ENCODE measurements around the gene LRRN4CL.
"Not testable (repeated sequence)": the region's sequence is repeated elsewhere in the genome, so short reads cannot be mapped to it uniquely, and the experiment has no call there.

LRRN4CL gene

DNA sequence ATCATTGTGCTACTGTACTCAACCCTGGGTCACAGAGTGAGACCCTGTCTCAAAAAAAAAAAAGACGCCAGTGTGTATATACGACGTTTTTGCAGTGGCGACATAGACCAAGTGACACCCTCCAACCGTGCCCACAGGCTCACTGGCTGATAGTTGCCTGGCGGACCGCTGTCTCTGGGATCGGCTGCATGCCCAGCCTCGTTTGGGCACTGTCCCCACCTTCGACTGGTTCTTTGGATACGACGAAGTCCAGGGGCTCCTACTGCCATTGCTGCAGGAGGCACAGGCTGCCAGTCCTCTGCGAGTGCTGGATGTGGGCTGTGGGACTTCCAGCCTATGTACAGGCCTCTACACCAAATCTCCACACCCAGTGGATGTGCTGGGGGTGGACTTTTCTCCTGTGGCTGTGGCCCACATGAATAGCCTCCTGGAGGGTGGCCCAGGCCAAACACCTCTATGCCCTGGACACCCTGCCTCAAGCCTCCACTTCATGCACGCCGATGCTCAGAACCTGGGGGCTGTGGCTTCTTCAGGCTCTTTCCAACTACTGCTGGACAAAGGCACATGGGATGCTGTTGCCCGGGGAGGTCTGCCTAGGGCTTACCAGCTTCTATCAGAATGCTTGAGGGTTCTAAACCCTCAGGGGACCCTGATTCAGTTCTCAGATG, 22.9 kb downstream of the LRRN4CL start:
- in situ Hi-C loops (cut with HindIII; ENCODE audit: low pct_unique_long_range_greater_than_20kb, low sequenced_read_pairs): no loop called here
- peak in 1 of 2 experiments; percentile 33 for DNase-seq (ENCODE audit: low read depth in 1 of 2, low spot score in 1 of 2)
- TF ChIP-seq JUND (IDR thresholded peaks at IDR 0.05; ENCODE audit: low read depth): no peak

DNA sequence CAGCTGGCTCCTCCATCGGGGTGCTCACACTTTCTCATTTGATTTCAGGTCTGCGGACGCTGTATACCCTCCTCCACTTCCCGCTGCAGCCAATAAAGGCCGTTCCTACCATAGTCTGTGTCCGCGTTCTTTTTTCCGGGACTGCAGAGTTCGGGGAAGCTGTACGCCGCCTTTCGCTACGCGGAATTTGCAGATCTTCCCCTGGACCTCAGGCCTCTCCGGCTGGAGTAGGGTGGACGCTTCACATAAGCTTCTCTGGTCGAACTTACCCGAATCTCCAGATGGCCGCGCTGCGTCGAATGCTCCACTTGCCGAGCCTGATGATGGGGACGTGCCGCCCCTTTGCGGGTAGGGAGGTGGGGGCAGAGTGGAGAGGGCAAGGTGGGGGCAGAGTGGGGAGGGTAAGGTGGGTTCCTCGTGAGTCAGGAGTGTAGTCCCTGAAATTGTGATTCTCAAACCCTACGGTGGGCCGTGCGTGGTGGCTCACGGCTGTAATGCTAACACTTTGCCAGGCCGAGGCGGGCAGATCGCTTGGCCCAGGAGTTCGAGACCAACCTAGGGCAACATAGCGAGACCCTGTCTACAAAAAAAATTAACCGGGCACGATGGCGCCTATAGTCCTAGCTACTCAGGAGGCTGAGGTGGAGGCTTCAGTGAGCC, 23.6 kb downstream of the LRRN4CL start:
- no peak for TF ChIP-seq JUND (IDR thresholded peaks at IDR 0.05; ENCODE audit: low read depth)
- in situ Hi-C loops (cut with HindIII; ENCODE audit: low pct_unique_long_range_greater_than_20kb, low sequenced_read_pairs): no loop called here
- DNase-seq (ENCODE audit: low read depth in 1 of 2, low spot score in 1 of 2): peak; percentile 44 to 71

DNA sequence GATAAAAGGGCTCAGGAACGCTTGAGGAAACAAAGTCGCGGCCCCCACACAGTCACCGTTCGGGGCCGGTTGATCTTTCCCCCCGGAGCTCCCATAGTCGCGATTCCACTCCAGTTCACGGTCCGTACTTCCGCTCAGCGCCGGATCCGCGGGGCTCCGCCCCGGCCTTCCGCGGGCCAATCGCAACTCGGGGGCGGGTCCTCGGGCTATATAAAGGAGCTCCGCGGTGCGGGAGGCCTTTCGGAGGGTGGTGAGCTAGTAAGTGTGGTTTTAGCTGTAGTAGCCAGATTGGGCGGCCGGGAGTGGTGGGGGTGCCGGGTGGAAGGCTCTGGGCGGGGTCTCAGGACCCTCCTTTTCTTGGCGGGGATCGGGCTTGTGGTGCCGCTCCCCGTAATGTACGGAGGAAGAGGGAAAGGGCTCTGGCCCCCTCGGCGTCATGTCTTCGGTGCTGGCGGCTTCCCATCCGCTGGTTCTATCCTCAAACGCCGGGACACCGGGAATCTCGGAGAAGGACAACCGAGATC, 24.2 kb downstream of the LRRN4CL start, which contains the start of the genes C11orf98 and CSKMT:
Gene C11orf98, minus strand, starts transcription at position 136 of the 524 bp plus-strand sequence. Its CDS starts 41 bp downstream, at position 95.
Gene CSKMT, plus strand, starts transcription at position 238 of the 524 bp plus-strand sequence. CDS start 568 bp downstream, outside the sequence.
- in situ Hi-C loops (cut with HindIII; ENCODE audit: low pct_unique_long_range_greater_than_20kb, low sequenced_read_pairs): no loop called here
- TF ChIP-seq JUND (IDR thresholded peaks at IDR 0.05; ENCODE audit: low read depth): peak; percentile 66; the same call in 1 of the 2 replicates
- peak; percentile 93 to 97 for DNase-seq (ENCODE audit: low read depth in 1 of 2, low spot score in 1 of 2)

DNA sequence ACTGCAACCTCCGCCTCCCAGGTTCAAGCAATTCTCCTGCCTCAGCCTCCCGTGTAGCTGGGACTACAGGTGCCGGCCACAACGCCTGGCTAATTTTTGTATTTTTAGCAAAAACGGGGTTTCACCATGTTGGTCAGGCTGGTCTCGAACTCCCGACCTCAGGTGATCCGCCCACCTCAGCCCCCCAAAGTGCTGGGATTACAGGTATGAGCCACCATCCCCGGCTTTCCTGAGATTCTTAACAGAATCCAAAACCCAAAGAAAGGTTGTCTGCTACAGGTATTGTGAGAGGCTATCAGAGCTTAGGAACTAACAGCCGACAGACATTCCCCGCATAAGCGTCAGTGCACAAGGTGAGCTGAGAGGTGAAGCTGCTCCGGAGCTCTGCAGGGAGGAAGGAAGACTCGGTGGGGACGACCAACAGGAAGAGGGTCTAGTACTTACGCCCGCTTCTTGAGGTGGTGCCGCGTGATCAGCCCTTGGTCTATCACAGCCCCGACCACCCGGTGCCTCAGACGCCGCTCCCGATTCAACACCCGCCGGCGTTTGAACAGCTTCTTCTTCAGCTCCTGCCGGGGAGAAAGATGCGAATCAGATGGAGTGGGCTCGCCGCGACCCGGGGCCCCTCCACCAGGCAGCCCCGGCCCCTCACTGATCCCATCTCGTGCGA, 24.8 kb downstream of the LRRN4CL start:
- no peak for TF ChIP-seq JUND (IDR thresholded peaks at IDR 0.05; ENCODE audit: low read depth)
- peak; percentile 69 to 86 for DNase-seq (ENCODE audit: low read depth in 1 of 2, low spot score in 1 of 2)
- in situ Hi-C loops (cut with HindIII; ENCODE audit: low pct_unique_long_range_greater_than_20kb, low sequenced_read_pairs): no loop called here

DNA sequence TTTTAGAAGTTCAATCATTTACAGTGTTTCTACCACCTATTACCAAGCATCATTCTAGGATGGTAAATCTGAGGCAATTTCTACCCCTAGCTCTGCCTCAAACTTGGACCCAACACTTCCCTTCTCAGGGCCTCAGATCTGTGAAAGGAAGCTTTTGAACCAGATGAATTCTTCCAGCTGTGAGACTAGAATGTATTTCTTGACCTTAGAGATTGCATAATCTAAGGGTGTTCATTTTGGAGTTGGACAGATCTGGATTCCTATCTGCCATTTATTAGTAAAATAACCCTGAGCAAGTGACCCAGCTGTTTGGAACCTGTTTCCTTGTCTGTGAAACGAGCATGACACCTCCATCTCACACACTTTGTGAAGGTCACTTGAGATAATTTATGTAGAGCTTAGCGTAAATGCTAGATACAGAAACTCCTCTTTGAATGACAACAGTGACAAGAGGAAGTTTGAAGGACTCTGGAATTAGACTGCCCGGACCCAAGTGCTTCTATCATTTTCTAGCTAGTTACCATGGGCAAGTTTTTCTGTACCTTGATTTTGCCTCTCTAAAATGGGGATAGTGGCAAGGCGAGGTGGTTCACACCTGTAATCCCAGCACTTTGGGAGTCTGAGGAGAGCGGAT, 32.4 kb downstream of the LRRN4CL start:
- in situ Hi-C loops (cut with HindIII; ENCODE audit: low pct_unique_long_range_greater_than_20kb, low sequenced_read_pairs): no loop called here
- DNase-seq (ENCODE audit: low read depth in 1 of 2, low spot score in 1 of 2): no peak
- no peak for TF ChIP-seq JUND (IDR thresholded peaks at IDR 0.05; ENCODE audit: low read depth)

DNA sequence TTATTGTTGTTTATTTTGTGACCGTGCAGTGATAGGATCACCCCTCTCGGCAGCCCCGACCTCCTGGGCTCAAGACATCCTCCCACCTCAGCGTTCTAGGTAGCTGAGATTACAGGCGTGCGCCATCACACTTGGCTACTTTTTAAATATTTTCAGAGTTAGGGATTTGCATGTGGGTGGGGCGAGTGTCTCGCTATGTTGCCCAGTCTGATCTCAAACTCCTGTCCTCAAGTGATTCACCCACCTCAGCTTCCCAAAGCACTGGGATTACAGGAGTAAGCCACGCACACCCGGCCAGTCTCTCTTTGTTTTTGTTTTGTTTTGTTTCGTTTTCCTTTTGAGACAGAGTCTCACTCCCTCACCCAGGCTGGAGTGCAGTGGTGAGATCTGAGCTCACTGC, 35.0 kb downstream of the LRRN4CL start:
- no peak for DNase-seq (ENCODE audit: low read depth in 1 of 2, low spot score in 1 of 2)
- no peak for TF ChIP-seq JUND (IDR thresholded peaks at IDR 0.05; ENCODE audit: low read depth)
- in situ Hi-C loops (cut with HindIII; ENCODE audit: low pct_unique_long_range_greater_than_20kb, low sequenced_read_pairs): no loop called here

DNA sequence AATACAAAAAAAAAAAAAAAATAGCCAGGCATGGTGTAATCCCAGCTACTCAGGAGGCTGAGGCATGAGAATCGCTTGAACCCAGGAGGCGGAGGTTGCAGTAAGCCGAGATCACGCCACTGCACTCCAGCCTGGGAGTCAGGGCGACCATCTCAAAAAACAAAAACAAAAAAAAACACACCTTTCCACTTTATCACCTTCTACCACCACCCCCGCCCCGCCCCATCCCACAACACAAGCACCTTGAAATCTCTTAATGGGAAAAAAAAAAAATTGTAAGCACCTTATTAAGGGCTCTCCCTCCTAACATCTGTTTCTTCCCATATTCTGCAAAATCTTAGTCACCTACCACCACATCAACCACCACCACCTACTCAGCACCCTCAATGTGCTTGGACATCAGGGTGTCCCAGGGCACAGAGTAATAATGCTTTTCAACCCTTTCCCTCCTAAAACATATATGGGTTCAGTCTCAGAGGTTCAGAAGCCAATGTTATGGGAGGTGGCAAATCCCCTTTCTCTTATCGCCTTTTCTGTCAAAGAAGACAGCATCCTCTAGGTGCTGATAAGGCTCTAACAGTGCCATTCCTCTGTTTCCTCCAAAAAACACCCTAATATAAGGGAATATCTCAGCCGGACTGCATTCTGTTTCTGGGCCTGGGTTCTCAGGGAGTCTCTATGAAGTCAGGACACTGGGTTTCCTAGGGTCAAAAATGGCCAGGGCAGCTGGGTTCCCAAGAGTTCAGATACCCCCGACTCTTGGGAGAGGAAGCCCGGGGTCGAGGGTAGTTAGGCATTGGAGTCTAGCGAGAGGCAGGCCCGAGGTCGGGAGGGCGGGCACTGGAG, 36.9 kb downstream of the LRRN4CL start:
- TF ChIP-seq JUND (IDR thresholded peaks at IDR 0.05; ENCODE audit: low read depth): no peak

DNA sequence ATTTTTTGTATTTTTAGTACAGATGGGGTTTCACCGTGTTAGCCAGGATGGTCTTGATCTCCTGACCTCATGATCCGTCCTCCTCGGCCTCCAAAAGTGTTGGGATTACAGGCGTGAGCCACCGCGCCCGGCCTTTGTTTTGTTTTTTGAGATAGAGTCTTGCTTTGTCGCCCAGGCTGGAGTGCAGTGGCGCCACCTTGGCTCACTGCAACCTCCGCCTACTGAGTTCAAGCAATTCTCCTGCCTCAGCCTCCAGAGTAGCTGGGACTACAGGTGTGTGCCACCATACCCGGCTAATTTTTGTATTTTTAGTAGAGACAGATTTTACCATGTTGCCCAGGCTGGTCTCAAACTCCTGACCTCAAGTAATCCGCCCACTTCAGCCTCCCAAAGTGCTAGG, 39.0 kb downstream of the LRRN4CL start:
- in situ Hi-C loops (cut with HindIII; ENCODE audit: low pct_unique_long_range_greater_than_20kb, low sequenced_read_pairs); DNase-seq (ENCODE audit: low read depth in 1 of 2, low spot score in 1 of 2): not testable (repeated sequence)

More for the DNA sequence above, 36.9 kb downstream of the LRRN4CL start:
- in situ Hi-C loops (cut with HindIII; ENCODE audit: low pct_unique_long_range_greater_than_20kb, low sequenced_read_pairs): no loop called here
- no peak for DNase-seq (ENCODE audit: low read depth in 1 of 2, low spot score in 1 of 2)

DNA sequence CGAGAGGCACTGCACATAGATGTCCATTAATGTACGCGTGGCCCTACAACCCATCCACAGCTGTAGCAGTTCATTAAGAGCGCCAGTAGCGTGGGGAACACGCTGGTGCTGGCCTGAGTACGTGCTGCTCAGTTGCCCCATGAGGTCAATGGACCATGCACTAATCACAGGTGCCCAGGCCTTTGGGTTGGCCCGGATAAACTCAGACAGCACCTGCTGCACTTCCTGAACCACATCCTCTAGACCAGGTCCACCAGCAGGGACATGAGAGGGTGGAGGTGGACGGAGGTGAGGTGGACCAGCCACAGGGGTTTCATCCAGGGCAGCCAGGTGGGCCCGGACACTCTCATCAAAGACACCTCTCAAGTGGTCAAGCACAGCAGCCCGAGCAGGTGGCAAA, 39.8 kb downstream of the LRRN4CL start:
- in situ Hi-C loops (cut with HindIII; ENCODE audit: low pct_unique_long_range_greater_than_20kb, low sequenced_read_pairs): no loop called here
- no peak for TF ChIP-seq JUND (IDR thresholded peaks at IDR 0.05; ENCODE audit: low read depth)
- DNase-seq (ENCODE audit: low read depth in 1 of 2, low spot score in 1 of 2): no peak

DNA sequence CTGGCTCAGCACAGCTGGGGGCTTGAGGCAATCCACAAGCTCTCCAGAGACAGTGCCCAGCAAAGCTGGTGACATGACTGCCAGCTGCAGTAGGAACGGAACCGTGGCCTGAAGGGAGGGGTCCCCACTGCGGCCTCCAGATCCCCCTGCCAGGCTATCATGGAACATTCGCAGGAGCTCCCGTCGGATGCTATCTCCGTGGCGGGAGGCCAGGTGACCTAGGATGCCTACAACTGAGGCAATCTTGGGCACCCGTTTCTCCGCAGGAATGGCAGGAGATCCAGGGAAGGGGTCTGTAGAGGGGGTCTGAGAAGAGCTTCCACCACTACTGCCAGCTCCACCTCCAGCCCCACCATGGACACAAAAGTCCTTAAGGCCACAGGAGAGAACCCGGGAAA, 40.4 kb downstream of the LRRN4CL start:
- TF ChIP-seq JUND (IDR thresholded peaks at IDR 0.05; ENCODE audit: low read depth): no peak

DNA sequence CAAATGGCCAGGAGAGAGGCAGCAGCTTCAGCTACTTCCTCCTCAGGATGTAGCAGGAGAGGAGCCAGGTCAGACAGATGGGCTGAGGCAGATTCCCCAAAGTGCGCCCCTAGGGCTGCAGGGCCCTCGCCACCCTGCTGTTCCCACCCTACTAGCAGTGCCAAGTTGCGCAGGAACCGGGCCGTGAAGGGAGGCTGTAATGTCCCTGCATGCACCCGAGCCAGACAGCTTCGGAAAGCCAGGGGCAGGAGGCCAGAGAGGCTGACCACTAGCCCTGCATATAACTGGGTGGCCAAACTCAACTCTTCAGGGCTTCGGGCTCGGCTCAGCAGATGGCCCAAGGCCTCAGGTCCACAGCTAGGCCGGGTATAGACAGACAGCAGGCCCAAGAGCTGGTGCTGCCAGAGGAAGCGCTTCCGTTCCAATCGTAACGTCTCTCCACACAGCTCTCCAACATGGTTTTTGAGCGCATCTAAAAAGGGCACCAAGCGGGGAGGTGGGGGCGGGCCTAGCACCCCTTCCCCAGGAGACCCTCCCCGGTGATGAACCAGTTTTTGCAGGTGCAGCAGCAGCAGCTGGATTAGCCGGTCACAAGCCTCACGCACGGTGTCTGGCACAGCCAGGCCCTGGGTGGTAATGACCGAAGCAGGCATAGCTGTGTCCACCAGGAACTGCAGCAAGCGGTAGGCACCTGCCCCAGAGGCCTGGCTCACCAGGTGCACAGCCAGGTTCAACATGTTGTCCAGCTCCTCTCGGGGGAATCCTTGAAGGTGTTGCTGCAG, 41.0 kb downstream of the LRRN4CL start:
- no peak for TF ChIP-seq JUND (IDR thresholded peaks at IDR 0.05; ENCODE audit: low read depth)
- DNase-seq (ENCODE audit: low read depth in 1 of 2, low spot score in 1 of 2): no peak
- in situ Hi-C loops (cut with HindIII; ENCODE audit: low pct_unique_long_range_greater_than_20kb, low sequenced_read_pairs): no loop called here

More for the DNA sequence above, 40.4 kb downstream of the LRRN4CL start:
- no peak for DNase-seq (ENCODE audit: low read depth in 1 of 2, low spot score in 1 of 2)
- in situ Hi-C loops (cut with HindIII; ENCODE audit: low pct_unique_long_range_greater_than_20kb, low sequenced_read_pairs): no loop called here
